Stimulated activated CD8-positive, alpha-beta memory T cell treated with anti-CD3 and anti-CD28 coated beads, Interleukin-15, amount 100 ng/mL, for 48 hours (primary cell): ENCODE results near the gene C21orf58.
A peak's percentile ranks its signal among the peaks of the same experiment; 100 is the strongest.

Source experiments
- DNase-seq, 2 donors: peaks; one replicate each; pipeline ENCODE4 v3.0.0-alpha.2; 2020; ENCODE audit warnings: low read depth in 2 of 2

Gene C21orf58

DNA sequence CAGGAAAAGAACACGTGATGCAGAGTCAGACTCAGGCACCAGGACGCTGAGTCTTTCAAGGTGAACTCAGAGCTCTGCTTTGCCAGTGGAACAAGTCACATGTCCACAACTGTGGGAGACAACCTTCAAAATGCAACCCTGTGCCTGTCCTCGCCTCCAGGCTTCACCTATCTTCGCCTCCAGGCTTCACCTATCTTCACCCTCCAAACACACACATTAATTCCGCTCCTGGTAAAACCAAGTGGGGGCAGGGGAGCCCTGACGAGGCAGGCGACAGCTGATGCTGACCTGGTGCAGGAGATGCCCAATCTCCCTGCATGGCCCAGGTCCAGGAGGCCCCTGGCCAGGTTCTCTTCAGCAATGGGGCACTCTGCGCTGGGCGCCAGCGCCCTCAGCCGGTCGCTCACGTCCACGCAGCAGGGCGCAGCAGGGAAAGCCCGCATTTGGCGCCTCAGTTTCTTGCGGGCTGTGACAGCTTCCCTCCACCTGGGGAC, 67.1 kb downstream of the C21orf58 start:
- no peak for DNase-seq

DNA sequence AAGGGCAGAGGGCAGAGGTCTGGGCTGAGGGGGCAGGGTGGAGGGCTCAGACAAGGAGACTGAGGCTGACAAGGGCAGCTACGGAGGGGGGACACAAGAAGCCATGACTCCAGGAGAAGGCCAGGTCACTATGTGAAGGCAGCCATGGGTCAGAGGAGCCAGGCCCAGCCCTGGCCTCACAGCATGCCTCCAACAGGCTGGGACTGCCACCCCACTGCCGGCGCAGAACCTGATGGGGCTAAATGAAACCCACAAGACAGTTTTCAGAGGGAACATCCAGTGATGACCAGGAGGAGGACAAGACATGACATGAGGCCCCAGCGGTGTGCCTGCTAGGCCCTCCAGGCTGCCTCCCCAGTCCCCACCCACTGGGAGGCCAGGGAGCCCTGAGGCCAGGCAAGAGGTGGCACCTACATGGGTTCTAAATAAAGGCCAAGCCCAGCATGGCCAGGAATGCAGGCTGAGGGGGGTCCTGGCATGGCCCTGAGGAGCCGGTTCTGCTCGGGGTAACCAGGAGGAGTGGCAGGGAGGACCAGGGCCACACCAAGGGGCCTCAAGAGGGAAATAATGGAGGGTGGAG, 67.8 kb downstream of the C21orf58 start:
- DNase-seq, result no peak

DNA sequence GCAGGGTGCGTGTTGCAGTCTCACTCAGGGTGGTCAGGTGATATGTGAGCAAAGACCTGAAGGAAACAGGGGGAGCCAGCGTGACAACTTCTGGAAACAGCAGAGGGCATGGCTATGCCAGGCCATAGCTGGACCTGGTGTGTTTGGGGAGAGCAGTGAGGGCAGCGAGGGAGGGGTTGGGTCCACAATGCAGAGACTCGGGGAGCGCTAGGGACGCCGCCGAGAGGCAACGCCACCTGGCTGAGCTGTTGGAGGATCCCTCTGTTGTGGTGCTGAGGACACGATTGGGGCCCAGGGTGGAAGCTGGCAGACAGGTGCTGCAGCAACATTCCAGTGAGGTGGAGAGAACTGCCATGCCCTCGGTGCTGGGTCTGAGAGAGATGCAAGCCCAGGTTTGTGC, 68.5 kb downstream of the C21orf58 start:
- no peak for DNase-seq

- DNase-seq, result no peak
These were observed 69.3 kb downstream of the C21orf58 start for GRCh38 chr21:46254208-46254975.

- peak; percentile 30 to 38 for DNase-seq
These were observed 70.0 kb downstream of the C21orf58 start for GRCh38 chr21:46253610-46254124.

DNA sequence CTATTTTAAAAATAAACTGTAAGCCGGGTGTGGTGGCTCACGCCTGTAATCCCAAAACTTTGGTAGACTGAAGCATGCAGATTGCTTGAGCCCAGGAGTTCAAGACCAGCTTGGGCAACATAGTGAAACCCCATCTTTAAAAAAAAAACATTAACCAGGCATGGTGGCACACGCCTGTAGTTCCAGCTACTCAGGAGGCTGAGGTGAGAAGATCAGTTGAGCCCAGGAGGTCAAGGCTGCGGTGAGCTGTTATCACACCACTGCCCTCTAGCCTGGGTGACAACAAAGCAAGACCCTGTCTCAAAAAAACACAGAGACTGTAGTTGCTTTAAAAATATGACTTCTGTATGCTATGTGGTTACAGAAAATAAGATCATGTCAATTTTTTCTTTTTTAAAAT, 70.8 kb downstream of the C21orf58 start:
- DNase-seq, result no peak
